ENCODE results near the gene MOB3A. TPM values are rescaled to one million over a fixed set of nuclear protein-coding genes. Genes with fewer than 3 reads are reported as not detected.
"Not testable (repeated sequence)": the region's sequence is repeated elsewhere in the genome, so short reads cannot be mapped to it uniquely, and the experiment has no call there.

MOB3A gene
- total and polyA plus RNA-seq, 2 of the 13 experiments (the other 11 are each of a cell fraction or from before 2014, with no cell fraction given) = 3.5 to 17.8 TPM

- TF ChIP-seq ZNF609 (CRISPR knock-in tag; IDR thresholded peaks at IDR 0.05; ENCODE audit: borderline replicate concordance) (peak; percentile 88), LCORL (IDR thresholded peaks at IDR 0.05) (peak; percentile 54; the same call in 1 of the 2 replicates), LCORL (CRISPR knock-in tag; IDR thresholded peaks at IDR 0.05) (peak; percentile 99), GATA4 (IDR thresholded peaks at IDR 0.05; ENCODE audit: borderline replicate concordance, low read depth) (peak; percentile 66; the same call in 1 of the 2 replicates), TARDBP (CRISPR knock-in tag; IDR thresholded peaks at IDR 0.05) (peak; percentile 49; the same call in 1 of the 2 replicates), HHEX (CRISPR knock-in tag; IDR thresholded peaks at IDR 0.05) (peak; percentile 55; the same call in 1 of the 2 replicates), ZFX (CRISPR knock-in tag; IDR thresholded peaks at IDR 0.05; ENCODE audit: low read depth) (peak; percentile 92), NR2F1 (CRISPR knock-in tag; IDR thresholded peaks at IDR 0.05) (peak; percentile 26 to 62; a peak in 2 of 4 replicates), MYPOP (CRISPR knock-in tag; IDR thresholded peaks at IDR 0.05) (0 out of 2 replicates have a peak, but pooled peaks have one; percentile 61), ZBTB33 (CRISPR knock-in tag; IDR thresholded peaks at IDR 0.05) (peak; percentile 64; the same call in 1 of the 2 replicates), PHF8 (CRISPR knock-in tag; IDR thresholded peaks at IDR 0.05) (0 out of 2 replicates have a peak, but pooled peaks have one; percentile 25), KLF9 (CRISPR knock-in tag; IDR thresholded peaks at IDR 0.05; ENCODE audit: low read depth) (0 out of 2 replicates have a peak, but pooled peaks have one; percentile 65), SKIL (CRISPR knock-in tag; IDR thresholded peaks at IDR 0.05; ENCODE audit: borderline replicate concordance) (peak; percentile 59; the same call in 1 of the 2 replicates), HDAC1 (CRISPR knock-in tag; IDR thresholded peaks at IDR 0.05) (peak; percentile 93), ZNF235 (CRISPR knock-in tag; IDR thresholded peaks at IDR 0.05; ENCODE audit: borderline replicate concordance) (peak; percentile 62; the same call in 1 of the 2 replicates), SOX6 (CRISPR knock-in tag; IDR thresholded peaks at IDR 0.05) (peak; percentile 91), HOXA3 (CRISPR knock-in tag; IDR thresholded peaks at IDR 0.05) (peak; percentile 84)
- not testable (repeated sequence) for TF ChIP-seq SOX6 (IDR thresholded peaks at IDR 0.05)
These were observed 9.2 kb downstream of the MOB3A start (continued) for GRCh38 chr19:2086695-2087620.

Data from HepG2 (cell line).